Esophagus squamous epithelium (tissue), 5 donors: ENCODE measurements around the gene SMIM32. TPM values are rescaled to one million over a fixed set of nuclear protein-coding genes. Genes with fewer than 3 reads are reported as not detected.

ENCODE experiments used
- DNase-seq: peaks from one replicate; lab custom pipeline; 2025; lab: John Stamatoyannopoulos, UW
- H3K27ac ChIP-seq, 4 donors: fragments of 200-600 bp; sonication (generic); one replicate each; pipeline ENCODE4 v1.5.1; 2016 to 2019; ENCODE audit warnings: mild to moderate bottlenecking in 1 of 4
- H3K27me3 ChIP-seq, 4 donors: fragments of 200-600 bp; sonication (generic); 1 replicate in 3 of 4; 2 replicates in 1 of 4; pipeline versions ENCODE4 v1.5.1 to v1.6.0; 2017 to 2021; ENCODE audit warnings: antibody characterized with exemption in 1 of 4
- H3K36me3 ChIP-seq, 3 donors: fragments of 200-600 bp; sonication (generic); one replicate each; pipeline ENCODE4 v1.5.1; 2016 to 2019
- H3K4me1 ChIP-seq, 3 donors: fragments of 200-600 bp; sonication (generic); one replicate each; pipeline ENCODE4 v1.5.1; 2017 to 2019
- H3K4me3 ChIP-seq, 4 donors: fragments of 200-600 bp; sonication (generic); 1 replicate in 3 of 4; 2 replicates in 1 of 4; pipeline ENCODE4 v1.5.1; 2016 to 2019; ENCODE audit warnings: mild to moderate bottlenecking in 2 of 4, moderate library complexity in 1 of 4
- H3K9me3 ChIP-seq, 3 donors: fragments of 200-600 bp; sonication (generic); one replicate each; pipeline ENCODE4 v1.5.1; 2016 to 2019
- CTCF ChIP-seq, 6 experiments: fragments of 450-650 bp in 4 of 6; fragments of 200-600 bp in 2 of 6; sonication (generic) in 2 of 6; IDR thresholded peaks; one replicate each; pipeline ENCODE4 v1.5.1; 2016 to 2019; ENCODE audit warnings: antibody characterized with exemption in 6 of 6, mild to moderate bottlenecking in 4 of 6, moderate library complexity in 4 of 6
- POLR2A ChIP-seq, 4 donors: fragments of 450-650 bp; IDR thresholded peaks; one replicate each; pipeline ENCODE4 v1.6.1; 2017; ENCODE audit warnings: antibody characterized with exemption in 4 of 4, mild to moderate bottlenecking in 4 of 4, moderate library complexity in 3 of 4
- WGBS, 2 donors: methylation state at CpG; one replicate each; pipeline ENCODE4 v1.1.5; 2018; 5-methylcytosine and 5-hydroxymethylcytosine counted together
- intact Hi-C: fragments of 100-400 bp; cut with DNase I; formaldehyde crosslinking; loops from one replicate; pipeline ENCODE4 v1.15.0; 2022
- total RNA-seq, 4 donors: library from RNA; depleted of rRNA; stranded (reverse); fragments of >200 nt; gene quantifications; one replicate each; pipeline ENCODE4 v1.1.0, GENCODE V29; 2016
- donor health status: DM: yes; HTN: yes; CAD: no.

The SMIM32 gene
- total RNA-seq, 4 donors from 2014 or later, result not detected

GRCh38 chr5:136190091-136190720 is 2.8 kb downstream of the SMIM32 start:
- Histone ChIP-seq H3K4me3 (no peak overlapping the region), H3K9me3 (no peaks in the 10 kb centered on the region), H3K36me3 (peaks cover 0 to 40% (median 0%) of the 10 kb centered on the region in 3 donors), H3K27ac (no peak overlapping the region), H3K4me1 (peaks cover 16 to 39% (median 19%) of the 10 kb centered on the region in 3 donors), H3K27me3 (peaks cover 0 to 58% (median 12%) of the 10 kb centered on the region in 4 donors)
- no peak for TF ChIP-seq POLR2A (IDR thresholded peaks at IDR 0.05)
- TF ChIP-seq CTCF (IDR thresholded peaks at IDR 0.05), result no peak
- intact Hi-C loops, result no loop called here
- 29% methylated on average over 3 to 5 of the region's 5 CpGs for WGBS, 2 donors
- no peak for DNase-seq

- Histone ChIP-seq H3K9me3 (no peaks in the 10 kb centered on the region), H3K4me3 (no peak overlapping the region), H3K36me3 (peaks cover 0 to 40% (median 0%) of the 10 kb centered on the region in 3 donors), H3K27ac (no peak overlapping the region), H3K27me3 (peaks cover 0 to 44% (median 12%) of the 10 kb centered on the region in 4 donors), H3K4me1 (peaks cover 16 to 39% (median 19%) of the 10 kb centered on the region in 3 donors)
- TF ChIP-seq POLR2A (IDR thresholded peaks at IDR 0.05) (no peak), CTCF (IDR thresholded peaks at IDR 0.05) (no peak)
- 94 to 95% methylated on average over 7 of the region's 7 CpGs for WGBS, 2 donors
- DNase-seq, result no peak
- intact Hi-C loops, result no loop called here
These were observed 4.1 kb downstream of the SMIM32 start for GRCh38 chr5:136188859-136189258.

- TF ChIP-seq POLR2A (IDR thresholded peaks at IDR 0.05) (no peak), CTCF (IDR thresholded peaks at IDR 0.05) (no peak)
These were observed 6.2 kb downstream of the SMIM32 start for GRCh38 chr5:136186796-136187195.

GRCh38 chr5:136185974-136186665 is 6.8 kb downstream of the SMIM32 start:
- TF ChIP-seq POLR2A (IDR thresholded peaks at IDR 0.05) (no peak), CTCF (IDR thresholded peaks at IDR 0.05) (no peak)
- peaks cover 0 to 17% (median 0%) of the 10 kb centered on the region in 4 donors for H3K27me3 ChIP-seq
- peaks cover 0 to 27% (median 0%) of the 10 kb centered on the region in 3 donors for H3K4me1 ChIP-seq
- no peak overlapping the region for H3K27ac ChIP-seq
- no peaks in the 10 kb centered on the region for H3K9me3 ChIP-seq
- no peak overlapping the region for H3K4me3 ChIP-seq
- intact Hi-C loops, result no loop called here
- H3K36me3 ChIP-seq, result peaks cover 0 to 51% (median 0%) of the 10 kb centered on the region in 3 donors
- WGBS, 2 donors, result 93 to 94% methylated on average over 5 of the region's 5 CpGs
- no peak for DNase-seq

More at GRCh38 chr5:136186796-136187195, 6.2 kb downstream of the SMIM32 start:
- DNase-seq, result no peak
- intact Hi-C loops, result no loop called here
- Histone ChIP-seq H3K4me1 (peaks cover 5 to 27% (median 6%) of the 10 kb centered on the region in 3 donors), H3K27me3 (peaks cover 0 to 24% (median 3%) of the 10 kb centered on the region in 4 donors), H3K9me3 (no peaks in the 10 kb centered on the region), H3K27ac (no peak overlapping the region), H3K4me3 (no peak overlapping the region), H3K36me3 (peaks cover 0 to 46% (median 0%) of the 10 kb centered on the region in 3 donors)
- WGBS, 2 donors, result 86 to 87% methylated on average over 2 of the region's 2 CpGs

- Histone ChIP-seq H3K4me1 (peaks cover 0 to 18% (median 0%) of the 10 kb centered on the region in 3 donors), H3K4me3 (no peak overlapping the region), H3K36me3 (peaks cover 0 to 59% (median 0%) of the 10 kb centered on the region in 3 donors), H3K27ac (no peak overlapping the region), H3K27me3 (no peaks in the 10 kb centered on the region), H3K9me3 (no peaks in the 10 kb centered on the region)
- intact Hi-C loops, result no loop called here
- no peak for DNase-seq
- WGBS, 2 donors, result 50 to 67% methylated on average over 1 of the region's 1 CpG
- TF ChIP-seq POLR2A (IDR thresholded peaks at IDR 0.05) (no peak), CTCF (IDR thresholded peaks at IDR 0.05) (no peak)
These were observed 10.3 kb downstream of the SMIM32 start for GRCh38 chr5:136182618-136183017.
